ENCODE data around the gene CD164L2. TPM values are rescaled to one million over a fixed set of nuclear protein-coding genes. Genes with fewer than 3 reads are reported as not detected.

Gene CD164L2
- total RNA-seq, 4 donors from 2014 or later = not detected

- in situ Hi-C loops (cut with MboI; ENCODE audit: low pct_ligation_motif_present in 1 of 4, low pct_unique_long_range_greater_than_20kb in 1 of 4, low sequenced_read_pairs in 3 of 4) (no loop called here), intact Hi-C loops (cut with DNase I; ENCODE audit: low total_unique reads) (no loop called here)
- WGBS, 2 donors (ENCODE audit: low coverage in 1 of 2) = 6% methylated on average over 39 of the region's 40 CpGs; no CpG with 5 or more reads in 1 of the 2 donors
- H3K27ac ChIP-seq = peak overlapping the region; percentile 94 to 99 (median 98)
- no peaks in the 10 kb centered on the region for H3K9me3 ChIP-seq
- DNase-seq = peak; percentile 91
- TF ChIP-seq POLR2AphosphoS5 (IDR thresholded peaks at IDR 0.05) (peak; percentile 52 to 68 (median 58)), EP300 (IDR thresholded peaks at IDR 0.05; ENCODE audit: low read depth) (no peak), CTCF (IDR thresholded peaks at IDR 0.05) (no peak), POLR2A (IDR thresholded peaks at IDR 0.05) (peak; percentile 67)
- H3K36me3 ChIP-seq = no peaks in the 10 kb centered on the region
- H3K27me3 ChIP-seq = no peaks in the 10 kb centered on the region
- peaks cover 15 to 35% (median 19%) of the 10 kb centered on the region in 4 donors for H3K4me1 ChIP-seq
- H3K4me3 ChIP-seq = peak overlapping the region; percentile 50 to 84 (median 68)
These were observed 17.6 kb downstream of the CD164L2 start for GRCh38 chr1:27365372-27366112.

- in situ Hi-C loops (cut with MboI; ENCODE audit: low pct_ligation_motif_present in 1 of 4, low pct_unique_long_range_greater_than_20kb in 1 of 4, low sequenced_read_pairs in 3 of 4) = no loop called here
- WGBS, 2 donors (ENCODE audit: low coverage in 1 of 2) = 81% methylated on average over 10 of the region's 11 CpGs; no CpG with 5 or more reads in 1 of the 2 donors
- Histone ChIP-seq H3K4me3 (peak overlapping the region in 3 of 4 donors; percentile 64 to 84 (median 73)), H3K27ac (peak overlapping the region; percentile 94 to 99 (median 98)), H3K4me1 (peaks cover 16 to 41% (median 25%) of the 10 kb centered on the region in 4 donors), H3K36me3 (no peaks in the 10 kb centered on the region), H3K27me3 (no peaks in the 10 kb centered on the region), H3K9me3 (no peaks in the 10 kb centered on the region)
- DNase-seq = no peak
- intact Hi-C loops (cut with DNase I; ENCODE audit: low total_unique reads) = no loop called here
- no peak for TF ChIP-seq CTCF (IDR thresholded peaks at IDR 0.05)
These were observed 18.3 kb downstream of the CD164L2 start for GRCh38 chr1:27364696-27365371.

- in situ Hi-C loops (cut with MboI; ENCODE audit: low pct_ligation_motif_present in 1 of 4, low pct_unique_long_range_greater_than_20kb in 1 of 4, low sequenced_read_pairs in 3 of 4) = no loop called here
- H3K36me3 ChIP-seq = no peaks in the 10 kb centered on the region
- no peaks in the 10 kb centered on the region for H3K9me3 ChIP-seq
- WGBS, 2 donors (ENCODE audit: low coverage in 1 of 2) = 73 to 88% methylated on average over 2 to 25 of the region's 26 CpGs
- H3K27me3 ChIP-seq = no peaks in the 10 kb centered on the region
- H3K4me1 ChIP-seq = peaks cover 16 to 37% (median 25%) of the 10 kb centered on the region in 4 donors
- H3K27ac ChIP-seq = peak overlapping the region in 2 of 4 donors; percentile 94 to 98
- TF ChIP-seq CTCF (IDR thresholded peaks at IDR 0.05) (no peak), EP300 (IDR thresholded peaks at IDR 0.05; ENCODE audit: low read depth) (no peak), POLR2A (IDR thresholded peaks at IDR 0.05) (no peak), POLR2AphosphoS5 (IDR thresholded peaks at IDR 0.05) (no peak)
- no peak for DNase-seq
- intact Hi-C loops (cut with DNase I; ENCODE audit: low total_unique reads) = no loop called here
- H3K4me3 ChIP-seq = no peak overlapping the region
These were observed 19.1 kb downstream of the CD164L2 start for GRCh38 chr1:27363766-27364695.

- H3K4me1 ChIP-seq = peaks cover 16 to 34% (median 31%) of the 10 kb centered on the region in 4 donors
- intact Hi-C loops (cut with DNase I; ENCODE audit: low total_unique reads) = no loop called here
- no peak for TF ChIP-seq POLR2A (IDR thresholded peaks at IDR 0.05)
- no peak for TF ChIP-seq POLR2AphosphoS5 (IDR thresholded peaks at IDR 0.05)
- no peaks in the 10 kb centered on the region for H3K9me3 ChIP-seq
- no peaks in the 10 kb centered on the region for H3K27me3 ChIP-seq
- H3K27ac ChIP-seq = no peak overlapping the region
- DNase-seq = no peak
- H3K36me3 ChIP-seq = no peaks in the 10 kb centered on the region
- WGBS, 2 donors (ENCODE audit: low coverage in 1 of 2) = 100% methylated on average over 6 of the region's 8 CpGs; no CpG with 5 or more reads in 1 of the 2 donors
- no peak overlapping the region for H3K4me3 ChIP-seq
- in situ Hi-C loops (cut with MboI; ENCODE audit: low pct_ligation_motif_present in 1 of 4, low pct_unique_long_range_greater_than_20kb in 1 of 4, low sequenced_read_pairs in 3 of 4) = no loop called here
These were observed 21.6 kb downstream of the CD164L2 start for GRCh38 chr1:27361553-27361952.

Measured in transverse colon (tissue), 4 donors.